HUES6 (cell line): ENCODE results near the gene ITPR3.

Experiments
- H3K27ac ChIP-seq: 2 replicates; pipeline ENCODE4 v1.7.0; 2013; ENCODE audit warnings: low read depth, mild to moderate bottlenecking, low read length, inconsistent platforms
- H3K27me3 ChIP-seq: 2 replicates; pipeline ENCODE4 v1.6.1; 2013; ENCODE audit warnings: low read length; ENCODE audit not compliant: control insufficient read depth, insufficient read depth
- H3K36me3 ChIP-seq: 2 replicates; pipeline ENCODE4 v1.6.1; 2013; ENCODE audit warnings: low read length; ENCODE audit not compliant: control insufficient read depth, insufficient read depth
- H3K4me1 ChIP-seq: 2 replicates; pipeline ENCODE4 v1.6.1; 2013; ENCODE audit warnings: low read length; ENCODE audit not compliant: control insufficient read depth, insufficient read depth
- H3K4me3 ChIP-seq: 2 replicates; pipeline ENCODE4 v1.5.1; 2013; ENCODE audit warnings: low read depth, low read length
- H3K9ac ChIP-seq: one replicate; pipeline ENCODE4 v1.6.1; 2013; ENCODE audit warnings: mild to moderate bottlenecking, low read length
- H3K9me3 ChIP-seq: 2 replicates; pipeline ENCODE4 v1.6.1; 2013; ENCODE audit warnings: low read depth, low read length; ENCODE audit not compliant: control insufficient read depth, insufficient read depth

ITPR3 gene

GRCh38 chr6:33606642-33607041 is 14.5 kb upstream of the ITPR3 start:
- H3K36me3 ChIP-seq, result no peaks in the 10 kb centered on the region
- no peak overlapping the region for H3K27ac ChIP-seq
- no peak overlapping the region for H3K9ac ChIP-seq
- peaks cover 51% of the 10 kb centered on the region for H3K4me1 ChIP-seq
- peaks cover 6% of the 10 kb centered on the region for H3K9me3 ChIP-seq
- H3K27me3 ChIP-seq, result no peaks in the 10 kb centered on the region
- no peak overlapping the region for H3K4me3 ChIP-seq

- H3K36me3 ChIP-seq, result no peaks in the 10 kb centered on the region
- H3K9ac ChIP-seq, result no peak overlapping the region
- H3K9me3 ChIP-seq, result peaks cover 6% of the 10 kb centered on the region
- no peaks in the 10 kb centered on the region for H3K27me3 ChIP-seq
- no peak overlapping the region for H3K27ac ChIP-seq
- H3K4me1 ChIP-seq, result peaks cover 51% of the 10 kb centered on the region
- no peak overlapping the region for H3K4me3 ChIP-seq
Measured at GRCh38 chr6:33607126-33607783, 13.9 kb upstream of the ITPR3 start.

GRCh38 chr6:33607784-33608161 is 13.3 kb upstream of the ITPR3 start:
- H3K27ac ChIP-seq, result no peak overlapping the region
- no peaks in the 10 kb centered on the region for H3K27me3 ChIP-seq
- H3K4me1 ChIP-seq, result peaks cover 51% of the 10 kb centered on the region
- H3K4me3 ChIP-seq, result no peak overlapping the region
- peaks cover 6% of the 10 kb centered on the region for H3K9me3 ChIP-seq
- no peak overlapping the region for H3K9ac ChIP-seq
- no peaks in the 10 kb centered on the region for H3K36me3 ChIP-seq

GRCh38 chr6:33609019-33609418 is 12.1 kb upstream of the ITPR3 start:
- Histone ChIP-seq H3K36me3 (no peaks in the 10 kb centered on the region), H3K4me3 (no peak overlapping the region), H3K27ac (no peak overlapping the region), H3K4me1 (peaks cover 49% of the 10 kb centered on the region), H3K27me3 (no peaks in the 10 kb centered on the region), H3K9ac (no peak overlapping the region), H3K9me3 (peaks cover 6% of the 10 kb centered on the region)

- Histone ChIP-seq H3K9ac (no peak overlapping the region), H3K27me3 (no peaks in the 10 kb centered on the region; the same call in 1 of the 2 replicates)
Measured at GRCh38 chr6:33609528-33609927, 11.6 kb upstream of the ITPR3 start.

GRCh38 chr6:33610067-33610466 is 11.1 kb upstream of the ITPR3 start:
- Histone ChIP-seq H3K9me3 (peaks cover 1% of the 10 kb centered on the region), H3K27ac (no peak overlapping the region), H3K4me3 (no peak overlapping the region), H3K36me3 (no peaks in the 10 kb centered on the region), H3K4me1 (peaks cover 47% of the 10 kb centered on the region), H3K27me3 (no peaks in the 10 kb centered on the region; the same call in 1 of the 2 replicates), H3K9ac (no peak overlapping the region)

More at GRCh38 chr6:33609528-33609927, 11.6 kb upstream of the ITPR3 start:
- Histone ChIP-seq H3K4me3 (no peak overlapping the region), H3K9me3 (peaks cover 5% of the 10 kb centered on the region), H3K36me3 (no peaks in the 10 kb centered on the region), H3K4me1 (peaks cover 47% of the 10 kb centered on the region), H3K27ac (no peak overlapping the region)

- H3K27ac ChIP-seq, result no peak overlapping the region
- no peaks in the 10 kb centered on the region for H3K36me3 ChIP-seq
- H3K9ac ChIP-seq, result no peak overlapping the region
- no peaks in the 10 kb centered on the region; the same call in 1 of the 2 replicates for H3K27me3 ChIP-seq
- no peak overlapping the region for H3K4me3 ChIP-seq
- H3K4me1 ChIP-seq, result peaks cover 47% of the 10 kb centered on the region
- no peaks in the 10 kb centered on the region for H3K9me3 ChIP-seq
Measured at GRCh38 chr6:33610779-33611732, 10.1 kb upstream of the ITPR3 start.

GRCh38 chr6:33613146-33613794 is 7.9 kb upstream of the ITPR3 start:
- Histone ChIP-seq H3K27me3 (no peaks in the 10 kb centered on the region; the same call in 1 of the 2 replicates), H3K9ac (no peak overlapping the region), H3K4me1 (peaks cover 30% of the 10 kb centered on the region), H3K27ac (no peak overlapping the region), H3K4me3 (no peak overlapping the region), H3K36me3 (no peaks in the 10 kb centered on the region), H3K9me3 (no peaks in the 10 kb centered on the region)

GRCh38 chr6:33613795-33614168 is 7.3 kb upstream of the ITPR3 start:
- H3K27ac ChIP-seq, result no peak overlapping the region
- peaks cover 24% of the 10 kb centered on the region for H3K4me1 ChIP-seq
- no peak overlapping the region for H3K9ac ChIP-seq
- H3K27me3 ChIP-seq, result no peaks in the 10 kb centered on the region; the same call in 1 of the 2 replicates
- H3K36me3 ChIP-seq, result no peaks in the 10 kb centered on the region
- no peak overlapping the region for H3K4me3 ChIP-seq
- no peaks in the 10 kb centered on the region for H3K9me3 ChIP-seq

- Histone ChIP-seq H3K4me1 (peaks cover 13% of the 10 kb centered on the region), H3K9ac (no peak overlapping the region), H3K9me3 (no peaks in the 10 kb centered on the region), H3K27ac (no peak overlapping the region), H3K4me3 (no peak overlapping the region), H3K36me3 (no peaks in the 10 kb centered on the region), H3K27me3 (peaks cover 16% of the 10 kb centered on the region; the same call in 1 of the 2 replicates)
Measured at GRCh38 chr6:33616113-33616512, 5.0 kb upstream of the ITPR3 start.
